Keratinocyte (primary cell): Measurements from ENCODE around the gene S100A13.

Experiments used
- CTCF ChIP-seq, 3 experiments: IDR thresholded peaks in 1 of 3; conservative IDR thresholded peaks in 1 of 3; optimal IDR thresholded peaks in 1 of 3; 2 replicates in 2 of 3; 3 replicates in 1 of 3; pipeline versions ENCODE3 to v1.5.1; 2011; ENCODE audit warnings: low read length in 3 of 3, mild to moderate bottlenecking in 3 of 3, moderate library complexity in 2 of 3, control low read depth in 1 of 3, inconsistent platforms in 1 of 3; ENCODE audit not compliant: insufficient read depth in 2 of 3; ENCODE audit errors: extremely low read depth in 1 of 3
- EZH2 ChIP-seq: IDR thresholded peaks from one replicate; pipeline ENCODE4 v1.6.1; 2012; ENCODE audit warnings: inconsistent platforms, mild to moderate bottlenecking, low read length, moderate library complexity

- TF ChIP-seq CTCF (optimal IDR thresholded peaks at IDR 0.05 in 1 of 3, IDR thresholded peaks at IDR 0.05 in 1 of 3, conservative IDR thresholded peaks at IDR 0.05 in 1 of 3; ENCODE audit: extremely low read depth in 1 of 3, insufficient read depth in 2 of 3, low read length in 3 of 3), result no peak
- no peak for TF ChIP-seq EZH2
These were observed 49.7 kb downstream of the S100A13 start for GRCh38 chr1:153577624-153578051.
